Liver (tissue), 5 donors: ENCODE results near the gene NUP153. TPM values are rescaled to one million over a fixed set of nuclear protein-coding genes. Genes with fewer than 3 reads are reported as not detected.
A peak's percentile ranks its signal among the peaks of the same experiment; 100 is the strongest.

Experiments
- polyA plus RNA-seq, 2 donors: library from polyadenylated mRNA; stranded (reverse) in 1 of 2; unstranded in 1 of 2; fragments of 200-250 nt in 1 of 2; fragments of >200 nt in 1 of 2; fragmentation: Nextera tagmentation in 1 of 2; extraction: Ambion mirVana in 1 of 2; gene quantifications; one replicate each; pipeline versions ENCODE4 v1.2.1 to v1.2.3, GENCODE V29; 2013 to 2015
- small RNA-seq: library from RNA; depleted of rRNA; stranded (forward); fragments of <200 nt; gene quantifications from one replicate; pipeline ENCODE3, GENCODE V24; 2014
- total RNA-seq, 2 donors: library from RNA; depleted of rRNA; stranded (reverse); fragments of >200 nt; gene quantifications; one replicate each; pipeline ENCODE4 v1.2.3, GENCODE V29; 2014
- donor health status: healthy.
- donor health status: healthy.
- donor health status: healthy.

Gene NUP153
- total and polyA plus RNA-seq, 4 donors = 5.1 to 42.4 (median 14.4) TPM

Small RNA genes lying within 50 kb of the gene (small RNA-seq; reads per million reads assigned to genes)
- not detected for gene RF00019
- 0.60 reads per million, percentile 63 among the genes with 10 or more reads in this experiment for gene RNA5SP204
- not detected for gene RNU6-190P
- gene SUMO2P13 = not detected

Other genes starting within 250 kb of the NUP153 start
- gene FAM8A1, start 106.6 kb downstream of the NUP153 start, total RNA-seq = 10 to 100 TPM; 20.7 to 47.2 TPM
- gene FAM8A1, start 106.6 kb downstream of the NUP153 start, polyA plus RNA-seq = 10 to 100 TPM; 20.7 to 21.1 TPM